ENCODE measurements around the gene UVRAG. TPM values are rescaled to one million over a fixed set of nuclear protein-coding genes. Genes with fewer than 3 reads are reported as not detected.
"Not testable (repeated sequence)": the region's sequence is repeated elsewhere in the genome, so short reads cannot be mapped to it uniquely, and the experiment has no call there.

Gene UVRAG
- total RNA-seq, 1 donor from 2014 or later: 34.0 TPM

DNA sequence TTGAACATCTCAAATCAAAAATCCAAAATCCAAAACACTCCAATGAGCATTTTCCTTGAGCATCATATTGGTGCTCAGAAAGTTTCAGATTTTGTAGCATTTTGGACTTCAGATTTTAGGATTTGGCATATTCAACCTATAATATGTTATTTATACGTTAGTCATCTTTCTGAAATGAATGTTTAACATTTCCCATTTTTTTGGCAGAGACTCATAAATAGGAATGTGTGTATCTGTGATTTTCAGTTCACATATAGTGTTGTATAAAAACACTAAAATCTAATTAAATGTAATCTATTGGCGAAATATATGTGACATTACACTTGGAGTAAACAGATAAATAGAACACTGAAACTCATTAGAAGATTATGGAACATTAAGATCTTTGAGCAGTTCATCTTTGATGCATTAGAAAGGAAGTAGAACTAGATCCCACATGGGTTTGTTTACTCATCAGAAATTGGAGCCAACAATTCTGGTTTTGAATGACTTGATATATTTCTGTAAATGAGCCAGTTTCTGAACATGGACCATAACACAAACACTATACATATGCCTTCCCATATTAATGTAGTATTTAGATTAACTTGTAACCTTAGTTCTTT lies 153.1 kb downstream of the UVRAG start:
- Mint-ChIP-seq H3K36me3 (peaks cover 8% of the 10 kb centered on the region), H3K4me1 (no peaks in the 10 kb centered on the region), H3K27me3 (ENCODE audit: insufficient read depth, low read depth) (no peaks in the 10 kb centered on the region), H3K27ac (no peak overlapping the region), H3K9me3 (peaks cover 12% of the 10 kb centered on the region), H3K4me3 (no peak overlapping the region)
- TF ChIP-seq, protein P1, sequence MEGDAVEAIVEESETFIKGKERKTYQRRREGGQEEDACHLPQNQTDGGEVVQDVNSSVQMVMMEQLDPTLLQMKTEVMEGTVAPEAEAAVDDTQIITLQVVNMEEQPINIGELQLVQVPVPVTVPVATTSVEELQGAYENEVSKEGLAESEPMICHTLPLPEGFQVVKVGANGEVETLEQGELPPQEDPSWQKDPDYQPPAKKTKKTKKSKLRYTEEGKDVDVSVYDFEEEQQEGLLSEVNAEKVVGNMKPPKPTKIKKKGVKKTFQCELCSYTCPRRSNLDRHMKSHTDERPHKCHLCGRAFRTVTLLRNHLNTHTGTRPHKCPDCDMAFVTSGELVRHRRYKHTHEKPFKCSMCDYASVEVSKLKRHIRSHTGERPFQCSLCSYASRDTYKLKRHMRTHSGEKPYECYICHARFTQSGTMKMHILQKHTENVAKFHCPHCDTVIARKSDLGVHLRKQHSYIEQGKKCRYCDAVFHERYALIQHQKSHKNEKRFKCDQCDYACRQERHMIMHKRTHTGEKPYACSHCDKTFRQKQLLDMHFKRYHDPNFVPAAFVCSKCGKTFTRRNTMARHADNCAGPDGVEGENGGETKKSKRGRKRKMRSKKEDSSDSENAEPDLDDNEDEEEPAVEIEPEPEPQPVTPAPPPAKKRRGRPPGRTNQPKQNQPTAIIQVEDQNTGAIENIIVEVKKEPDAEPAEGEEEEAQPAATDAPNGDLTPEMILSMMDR (IDR thresholded peaks at IDR 0.05): no peak
- TF ChIP-seq EZH2phosphoT487 (IDR thresholded peaks at IDR 0.05): no peak
- no peak for TF ChIP-seq EZH2 (IDR thresholded peaks at IDR 0.05)
- H3K4me2 ChIP-seq: no peak overlapping the region
- H3K9ac ChIP-seq: no peak overlapping the region
- no peaks in the 10 kb centered on the region for H3F3A ChIP-seq (ENCODE audit: low read depth)
- no peaks in the 10 kb centered on the region for H3K9me3 ChIP-seq (ENCODE audit: low read depth)
- no peak overlapping the region for H2AFZ ChIP-seq (replicated peaks)
- no peaks in the 10 kb centered on the region for H3K4me1 ChIP-seq
- no peaks in the 10 kb centered on the region for H3K79me2 ChIP-seq (ENCODE audit: low read depth)
- no peak for DNase-seq (ENCODE audit: low spot score)
- no peak overlapping the region for H3K27ac ChIP-seq
- H3K4me3 ChIP-seq: no peak overlapping the region
- no peaks in the 10 kb centered on the region for H3K27me3 ChIP-seq
- no peaks in the 10 kb centered on the region for H4K20me1 ChIP-seq (ENCODE audit: low read depth)
- no peaks in the 10 kb centered on the region for H3K36me3 ChIP-seq

DNA sequence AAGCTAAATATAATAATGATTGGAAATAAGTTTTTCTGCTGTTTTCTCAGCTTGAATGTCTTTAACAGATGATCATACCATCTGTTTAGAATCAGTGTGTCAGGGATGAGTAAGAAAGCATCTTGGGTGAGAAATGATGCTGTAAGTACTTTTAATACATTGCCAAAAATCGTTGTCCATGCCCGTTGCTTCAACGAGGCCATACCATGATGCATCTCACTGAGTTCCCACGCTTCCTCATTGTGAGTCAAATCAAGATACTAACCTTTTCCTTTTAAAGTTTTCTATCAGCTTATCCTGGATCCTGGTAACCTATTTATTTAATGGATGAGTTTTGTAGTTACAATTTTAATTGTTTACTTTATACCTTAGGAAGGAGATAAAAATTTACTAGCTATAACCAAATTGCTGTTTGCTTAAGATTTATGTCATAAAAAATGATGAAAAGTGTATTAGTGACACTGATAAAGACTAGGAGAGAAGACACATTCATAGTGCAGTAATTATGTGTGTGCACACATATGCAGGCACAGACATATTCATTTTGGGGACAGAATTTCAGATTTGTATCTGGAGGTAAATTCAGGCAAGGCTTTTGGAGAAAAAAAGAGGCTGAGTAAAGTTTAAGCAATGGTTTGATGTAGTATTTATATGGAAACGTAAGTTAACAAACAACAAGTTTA lies 154.8 kb downstream of the UVRAG start:
- DNase-seq (ENCODE audit: low spot score): no peak
- Mint-ChIP-seq H3K4me1 (no peaks in the 10 kb centered on the region), H3K36me3 (peaks cover 8% of the 10 kb centered on the region), H3K27ac (no peak overlapping the region), H3K27me3 (ENCODE audit: insufficient read depth, low read depth) (no peaks in the 10 kb centered on the region), H3K9me3 (peaks cover 23% of the 10 kb centered on the region), H3K4me3 (no peak overlapping the region)
- no peak overlapping the region for H3K27ac ChIP-seq
- H3K4me3 ChIP-seq: no peak overlapping the region
- no peaks in the 10 kb centered on the region for H3K9me3 ChIP-seq (ENCODE audit: low read depth)
- no peak overlapping the region for H3K9ac ChIP-seq
- no peaks in the 10 kb centered on the region for H3K4me1 ChIP-seq
- no peaks in the 10 kb centered on the region for H4K20me1 ChIP-seq (ENCODE audit: low read depth)
- TF ChIP-seq EZH2phosphoT487 (IDR thresholded peaks at IDR 0.05) (no peak), EZH2 (IDR thresholded peaks at IDR 0.05) (no peak)
- TF ChIP-seq, protein P1 (IDR thresholded peaks at IDR 0.05): no peak
- H2AFZ ChIP-seq (replicated peaks): no peak overlapping the region
- H3K36me3 ChIP-seq: no peaks in the 10 kb centered on the region
- H3K4me2 ChIP-seq: no peak overlapping the region
- H3K27me3 ChIP-seq: no peaks in the 10 kb centered on the region
- no peaks in the 10 kb centered on the region for H3K79me2 ChIP-seq (ENCODE audit: low read depth)
- no peaks in the 10 kb centered on the region for H3F3A ChIP-seq (ENCODE audit: low read depth)

DNA sequence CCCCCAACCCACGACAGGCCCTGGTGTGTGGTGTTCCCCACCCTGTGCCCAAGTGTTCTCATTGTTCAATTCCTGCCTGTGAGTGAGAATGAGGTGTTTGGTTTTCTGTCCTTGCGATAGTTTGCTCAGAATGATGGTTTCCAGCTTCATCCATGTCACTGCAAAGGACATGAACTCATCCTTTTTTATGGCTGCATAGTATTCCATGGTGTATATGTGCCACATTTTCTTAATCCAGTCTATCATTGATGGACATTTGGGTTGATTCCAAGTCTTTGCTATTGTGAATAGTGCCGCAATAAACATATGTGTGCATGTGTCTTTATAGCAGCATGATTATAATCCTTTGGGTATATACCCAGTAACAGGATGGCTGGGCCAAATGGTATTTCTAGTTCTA lies 158.7 kb downstream of the UVRAG start:
- not testable (repeated sequence) for DNase-seq (ENCODE audit: low spot score); H3K4me1 Mint-ChIP-seq; H3K36me3 Mint-ChIP-seq; H3F3A ChIP-seq (ENCODE audit: low read depth); H3K9me3 ChIP-seq (ENCODE audit: low read depth); H3K27me3 Mint-ChIP-seq (ENCODE audit: insufficient read depth, low read depth); H3K4me3 ChIP-seq; H3K27ac ChIP-seq; H3K79me2 ChIP-seq (ENCODE audit: low read depth); H3K27me3 ChIP-seq; H2AFZ ChIP-seq (replicated peaks); H3K9ac ChIP-seq; H3K4me2 ChIP-seq; H3K4me1 ChIP-seq; H3K4me3 Mint-ChIP-seq; H4K20me1 ChIP-seq (ENCODE audit: low read depth); H3K36me3 ChIP-seq; H3K27ac Mint-ChIP-seq
- H3K9me3 Mint-ChIP-seq: peaks cover 46% of the 10 kb centered on the region

DNA sequence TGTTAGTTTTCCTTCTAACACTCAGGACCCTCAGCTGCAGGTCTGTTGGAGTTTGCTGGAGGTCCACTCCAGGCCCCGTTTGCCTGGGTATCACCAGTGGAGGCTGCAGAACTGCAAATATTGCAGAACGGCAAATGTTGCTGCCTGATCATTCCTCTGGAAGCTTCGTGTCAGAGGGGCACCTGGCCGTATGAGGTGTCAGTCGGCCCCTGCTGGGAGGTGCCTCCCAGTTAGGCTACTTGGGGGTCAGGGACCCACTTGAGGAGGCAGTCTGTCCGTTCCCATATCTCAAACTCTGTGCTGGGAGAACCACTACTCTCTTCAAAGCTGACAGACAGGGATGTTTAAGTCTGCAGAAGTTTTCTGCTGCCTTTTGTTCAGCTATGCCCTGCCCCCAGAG lies 164.1 kb downstream of the UVRAG start:
- not testable (repeated sequence) for H3K9ac ChIP-seq; H3K36me3 ChIP-seq; H3F3A ChIP-seq (ENCODE audit: low read depth); H3K36me3 Mint-ChIP-seq; H3K27ac Mint-ChIP-seq; H3K27me3 Mint-ChIP-seq (ENCODE audit: insufficient read depth, low read depth); H3K27me3 ChIP-seq; H3K27ac ChIP-seq; DNase-seq (ENCODE audit: low spot score); H3K4me1 Mint-ChIP-seq; H3K9me3 ChIP-seq (ENCODE audit: low read depth)
- Histone ChIP-seq H2AFZ (replicated peaks) (peak overlapping the region; percentile 53), H3K4me2 (peak overlapping the region; percentile 88), H3K4me3 (peak overlapping the region; percentile 72), H4K20me1 (ENCODE audit: low read depth) (peaks cover 17% of the 10 kb centered on the region), H3K4me1 (peaks cover 21% of the 10 kb centered on the region), H3K79me2 (ENCODE audit: low read depth) (peaks cover 46% of the 10 kb centered on the region)
- Mint-ChIP-seq H3K9me3 (peaks cover 26% of the 10 kb centered on the region), H3K4me3 (peak overlapping the region; percentile 81)

DNA sequence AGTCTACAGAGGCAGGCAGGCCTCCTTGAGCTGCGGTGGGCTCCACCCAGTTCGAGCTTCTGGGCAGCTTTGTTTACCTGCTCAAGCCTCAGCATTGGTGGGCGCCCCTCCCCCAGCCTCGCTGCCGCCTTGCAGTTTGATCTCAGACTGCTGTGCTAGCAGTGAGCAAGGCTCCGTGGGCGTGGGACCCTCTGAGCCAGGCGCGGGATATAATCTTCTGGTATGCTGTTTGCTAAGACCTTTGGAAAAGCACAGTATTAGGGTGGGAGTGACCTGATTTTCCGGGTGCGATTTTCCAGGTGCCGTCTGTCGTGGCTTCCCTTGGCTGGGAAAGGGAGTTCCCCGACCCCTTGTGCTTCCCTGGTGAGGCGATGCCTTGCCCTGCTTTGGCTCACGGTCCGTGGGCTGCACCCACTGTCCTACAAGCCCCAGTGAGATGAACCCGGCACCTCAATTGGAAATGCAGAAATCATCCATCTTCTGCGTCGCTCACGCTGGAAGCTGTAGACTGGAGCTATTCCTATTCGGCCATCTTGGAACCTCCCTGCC lies 164.5 kb downstream of the UVRAG start:
- Histone ChIP-seq H3K4me3 (peak overlapping the region; percentile 72), H3K36me3 (peaks cover 14% of the 10 kb centered on the region), H3K4me1 (peaks cover 21% of the 10 kb centered on the region), H2AFZ (replicated peaks) (peak overlapping the region; percentile 64), H3K4me2 (peak overlapping the region; percentile 88), H3K9ac (peak overlapping the region; percentile 63), H3K79me2 (ENCODE audit: low read depth) (peaks cover 51% of the 10 kb centered on the region), H4K20me1 (ENCODE audit: low read depth) (peaks cover 17% of the 10 kb centered on the region)
- peaks cover 13% of the 10 kb centered on the region for H3K36me3 Mint-ChIP-seq
- DNase-seq (ENCODE audit: low spot score): peak; percentile 59
- not testable (repeated sequence) for H3F3A ChIP-seq (ENCODE audit: low read depth); H3K27ac ChIP-seq; H3K27me3 Mint-ChIP-seq (ENCODE audit: insufficient read depth, low read depth); H3K27me3 ChIP-seq; H3K4me1 Mint-ChIP-seq; H3K9me3 ChIP-seq (ENCODE audit: low read depth)
- H3K4me3 Mint-ChIP-seq: peak overlapping the region; percentile 81
- peak overlapping the region; percentile 11 for H3K27ac Mint-ChIP-seq
- peaks cover 25% of the 10 kb centered on the region for H3K9me3 Mint-ChIP-seq

Data from neural progenitor cell (in vitro differentiated cells).